ENCODE data around the gene GABRD.

DNA sequence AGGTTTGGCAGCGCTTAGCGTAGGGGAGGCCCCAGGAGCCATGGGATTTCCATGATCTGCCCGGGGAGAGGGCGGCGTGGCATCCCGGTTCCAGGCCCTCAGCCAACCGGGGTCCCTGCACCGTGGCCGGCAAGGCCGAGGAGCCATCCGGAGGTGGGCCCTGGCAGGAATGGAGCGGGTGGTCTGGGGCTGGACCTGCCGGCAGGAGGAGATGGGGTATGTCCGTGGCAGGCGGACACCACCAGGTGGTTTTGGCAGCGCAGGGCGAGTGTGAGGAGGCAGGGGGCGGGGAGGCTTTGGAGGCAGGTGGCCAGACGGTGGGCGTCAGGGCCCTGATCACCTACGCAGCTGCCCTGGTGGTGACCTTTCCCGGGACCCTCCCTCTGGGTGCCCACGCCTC is 41.4 kb downstream of the GABRD start:
- TF ChIP-seq CTCF (IDR thresholded peaks at IDR 0.05; ENCODE audit: low read depth, low read length, poor library complexity, severe bottlenecking) (no peak), EZH2phosphoT487 (IDR thresholded peaks at IDR 0.05; ENCODE audit: borderline replicate concordance, low read length) (no peak)
